Liver (tissue), 9 donors: ENCODE data around the gene LOXL3. TPM values are rescaled to one million over a fixed set of nuclear protein-coding genes. Genes with fewer than 3 reads are reported as not detected.

Experiments
- DNase-seq: peaks from one replicate; pipeline ENCODE4 v3.0.0-alpha.2; 2017; ENCODE audit warnings: low spot score
- H3K27ac ChIP-seq, 2 donors: one replicate each; pipeline ENCODE4 v1.7.0; 2013; ENCODE audit warnings: inconsistent platforms in 2 of 2, low read length in 2 of 2, control low read depth in 1 of 2, low read depth in 1 of 2, mild to moderate bottlenecking in 1 of 2
- H3K27me3 ChIP-seq, 4 donors: one replicate each; pipeline versions ENCODE4 v1.6.1 to v1.7.0; 2013; ENCODE audit warnings: low read length in 3 of 4, inconsistent platforms in 1 of 4, mild to moderate bottlenecking in 1 of 4, moderate library complexity in 1 of 4; ENCODE audit not compliant: control insufficient read depth in 4 of 4, insufficient read depth in 4 of 4
- H3K36me3 ChIP-seq, 4 donors: one replicate each; pipeline versions ENCODE4 v1.6.1 to v1.7.0; 2013; ENCODE audit warnings: low read length in 3 of 4, mild to moderate bottlenecking in 3 of 4, low read depth in 1 of 4, moderate library complexity in 1 of 4; ENCODE audit not compliant: control insufficient read depth in 4 of 4, insufficient read depth in 3 of 4
- H3K4me1 ChIP-seq, 4 donors: one replicate each; pipeline versions ENCODE4 v1.6.1 to v1.7.0; 2013; ENCODE audit warnings: low read length in 3 of 4, mild to moderate bottlenecking in 3 of 4, moderate library complexity in 1 of 4; ENCODE audit not compliant: control insufficient read depth in 4 of 4, insufficient read depth in 4 of 4
- H3K4me3 ChIP-seq, 3 donors: one replicate each; pipeline versions ENCODE4 v1.6.1 to v1.7.0; 2013; ENCODE audit warnings: low read length in 3 of 3, control low read depth in 1 of 3, low read depth in 1 of 3, mild to moderate bottlenecking in 1 of 3
- H3K9ac ChIP-seq, 2 donors: one replicate each; pipeline ENCODE4 v1.7.0; 2013; ENCODE audit warnings: low read length in 2 of 2, mild to moderate bottlenecking in 2 of 2, moderate library complexity in 2 of 2, control low read depth in 1 of 2, low read depth in 1 of 2
- H3K9me3 ChIP-seq, 4 donors: one replicate each; pipeline versions ENCODE4 v1.6.1 to v1.7.0; 2013; ENCODE audit warnings: low read length in 3 of 4; ENCODE audit not compliant: control insufficient read depth in 4 of 4
- ATF3 ChIP-seq: IDR thresholded peaks from 2 replicates; pipeline ENCODE4 v1.6.1; 2016; ENCODE audit warnings: antibody characterized with exemption
- CTCF ChIP-seq: fragments of 150-350 bp; IDR thresholded peaks from 2 replicates; pipeline ENCODE4 v1.5.1; 2017; ENCODE audit warnings: improper control_type of control experiment, low read depth, low read length; ENCODE audit not compliant: missing input control
- EGR1 ChIP-seq, 2 donors: IDR thresholded peaks; 2 replicates each; pipeline ENCODE4 v1.6.1; 2016 to 2018; ENCODE audit warnings: antibody characterized with exemption in 2 of 2, low read depth in 2 of 2
- FOXA1 ChIP-seq: IDR thresholded peaks from 2 replicates; pipeline ENCODE4 v1.6.1; 2016; ENCODE audit warnings: antibody characterized with exemption
- FOXA2 ChIP-seq: IDR thresholded peaks from 2 replicates; pipeline ENCODE4 v1.6.1; 2016; ENCODE audit warnings: antibody characterized with exemption
- GABPA ChIP-seq, 2 donors: IDR thresholded peaks in 1 of 2; conservative IDR thresholded peaks in 1 of 2; 2 replicates each; pipeline ENCODE4 v1.6.1; 2016; ENCODE audit warnings: antibody characterized with exemption in 2 of 2, mild to moderate bottlenecking in 1 of 2, moderate library complexity in 1 of 2
- HNF4A ChIP-seq, 2 donors: conservative IDR thresholded peaks; 2 replicates each; pipeline ENCODE4 v1.6.1; 2016; ENCODE audit warnings: antibody characterized with exemption in 2 of 2, mild to moderate bottlenecking in 2 of 2
- HNF4G ChIP-seq: IDR thresholded peaks from 2 replicates; pipeline ENCODE4 v1.6.1; 2016; ENCODE audit warnings: antibody characterized with exemption
- JUND ChIP-seq, 2 donors: IDR thresholded peaks; 2 replicates each; pipeline ENCODE4 v1.6.1; 2016; ENCODE audit warnings: antibody characterized with exemption in 2 of 2
- MAX ChIP-seq: IDR thresholded peaks from 2 replicates; pipeline ENCODE4 v1.6.1; 2016; ENCODE audit warnings: antibody characterized with exemption
- NR2F2 ChIP-seq: IDR thresholded peaks from 2 replicates; pipeline ENCODE4 v1.6.1; 2016; ENCODE audit warnings: antibody characterized with exemption
- RAD21 ChIP-seq, 2 donors: IDR thresholded peaks; 2 replicates each; pipeline ENCODE4 v1.6.1; 2016; ENCODE audit warnings: antibody characterized with exemption in 2 of 2, mild to moderate bottlenecking in 2 of 2
- REST ChIP-seq: IDR thresholded peaks from 2 replicates; pipeline ENCODE4 v1.6.1; 2016; ENCODE audit warnings: antibody characterized with exemption, mild to moderate bottlenecking
- RXRA ChIP-seq, 2 donors: IDR thresholded peaks; 2 replicates each; pipeline ENCODE4 v1.6.1; 2017 to 2018; ENCODE audit warnings: antibody characterized with exemption in 2 of 2, mild to moderate bottlenecking in 1 of 2
- SP1 ChIP-seq: IDR thresholded peaks from 2 replicates; pipeline ENCODE4 v1.6.1; 2018; ENCODE audit warnings: antibody characterized with exemption, mild to moderate bottlenecking
- TAF1 ChIP-seq: conservative IDR thresholded peaks from 2 replicates; pipeline ENCODE4 v1.6.1; 2016; ENCODE audit warnings: antibody characterized with exemption, mild to moderate bottlenecking
- YY1 ChIP-seq: IDR thresholded peaks from 2 replicates; pipeline ENCODE4 v1.6.1; 2016; ENCODE audit warnings: antibody characterized with exemption, mild to moderate bottlenecking
- ZBTB33 ChIP-seq: IDR thresholded peaks from 2 replicates; pipeline ENCODE4 v1.6.1; 2016; ENCODE audit warnings: antibody characterized with exemption
- WGBS: extraction: QIAGEN DNeasy Blood & Tissue Kit; methylation state at CpG from one replicate; pipeline ENCODE4 v1.1.7; 2013; 5-methylcytosine and 5-hydroxymethylcytosine counted together
- polyA plus RNA-seq, 2 donors: library from polyadenylated mRNA; stranded (reverse) in 1 of 2; unstranded in 1 of 2; fragments of 200-250 nt in 1 of 2; fragments of >200 nt in 1 of 2; fragmentation: Nextera tagmentation in 1 of 2; extraction: Ambion mirVana in 1 of 2; gene quantifications; one replicate each; pipeline versions ENCODE4 v1.2.1 to v1.2.3, GENCODE V29; 2013 to 2015
- total RNA-seq, 2 donors: library from RNA; depleted of rRNA; stranded (reverse); fragments of >200 nt; gene quantifications; one replicate each; pipeline ENCODE4 v1.2.3, GENCODE V29; 2014
- donor health status: healthy.
- donor health status: healthy.
- donor health status: healthy.
- donor health status: healthy.
- donor health status: healthy.

The LOXL3 gene
- total and polyA plus RNA-seq, 4 donors: 0.31 to 2.8 (median 1.3) TPM

GRCh38 chr2:74499940-74500577 is 53.7 kb downstream of the LOXL3 start:
- peak overlapping the region in 1 of 3 donors; percentile 50 for H3K4me3 ChIP-seq
- H3K9ac ChIP-seq: no peak overlapping the region
- no peak for DNase-seq
- no peaks in the 10 kb centered on the region for H3K9me3 ChIP-seq
- H3K27me3 ChIP-seq: no peaks in the 10 kb centered on the region
- peaks cover 22 to 83% (median 66%) of the 10 kb centered on the region in 4 donors for H3K4me1 ChIP-seq
- no peak overlapping the region for H3K27ac ChIP-seq
- WGBS: 64% methylated on average over 15 of the region's 15 CpGs
- no peak for TF ChIP-seq CTCF
- no peak for TF ChIP-seq MAX
- TF ChIP-seq GABPA (IDR thresholded peaks at IDR 0.05 in 1 of 2, conservative IDR thresholded peaks at IDR 0.05 in 1 of 2): no peak
- TF ChIP-seq JUND (IDR thresholded peaks at IDR 0.05): no peak
- TF ChIP-seq YY1: no peak
- no peak for TF ChIP-seq FOXA2
- no peak for TF ChIP-seq NR2F2
- TF ChIP-seq TAF1: no peak
- no peak for TF ChIP-seq FOXA1
- no peak for TF ChIP-seq ZBTB33
- no peak for TF ChIP-seq REST
- TF ChIP-seq HNF4G: no peak
- no peak for TF ChIP-seq SP1
- no peak for TF ChIP-seq ATF3
- no peak for TF ChIP-seq HNF4A (conservative IDR thresholded peaks at IDR 0.05)
- no peak for TF ChIP-seq RXRA (IDR thresholded peaks at IDR 0.05)
- TF ChIP-seq RAD21 (IDR thresholded peaks at IDR 0.05): no peak
- no peak for TF ChIP-seq EGR1 (IDR thresholded peaks at IDR 0.05; ENCODE audit: low read depth in 2 of 2)
- peaks cover 0 to 2% (median 0%) of the 10 kb centered on the region in 4 donors for H3K36me3 ChIP-seq
